ENCODE measurements around the gene SYNC. TPM values are rescaled to one million over a fixed set of nuclear protein-coding genes. Genes with fewer than 3 reads are reported as not detected.

Gene SYNC
- total RNA-seq (2014; rRNA removed) (6.6 and 10.0 TPM in 2 replicates), Bru-seq, nascent RNA (percentile 48 among the genes with signal in this experiment), BruChase-seq, experiment 1, labeled RNA remaining after a 6-hour chase (percentile 58 among the genes with signal in this experiment), BruChase-seq, experiment 2, labeled RNA remaining after a 2-hour chase (percentile 48 among the genes with signal in this experiment)
- long read RNA-seq, transcript SYNC-202 (5 exons, 3,398 nt): major isoform, 11 of 105 reads
- long read RNA-seq, transcript SYNC-201 (4 exons, 1,824 nt): major isoform, 11 of 105 reads
- long read RNA-seq, partial matches to known transcripts: 3 of 105 reads
- long read RNA-seq, other reads (novel, unspliced or antisense): 80 of 105 reads

GRCh38 chr1:32702599-32703478, at the start of gene SYNC:
TSS of gene SYNC (minus strand) at chr1:32702770. CDS start at chr1:32702660, 110 bp downstream.
- H3K9ac ChIP-seq (ENCODE audit: low read length): peak within 1 kb of the TSS; percentile 78

GRCh38 chr1:32749771-32750170, 47.2 kb upstream of the SYNC start:
- ATAC-seq (no peak), DNase-seq (no peak)
- Histone ChIP-seq H3K9me3 (ENCODE audit: low read length) (no peaks in the 10 kb centered on the region), H3K79me2 (ENCODE audit: low read length) (peaks cover 75% of the 10 kb centered on the region), H3K27me3 (ENCODE audit: low read length) (no peaks in the 10 kb centered on the region), H3K4me3 (ENCODE audit: low read length) (no peak overlapping the region), H2AFZ (ENCODE audit: low read length) (no peak overlapping the region), H3F3A (ENCODE audit: low read length, unreplicated experiment) (no peaks in the 10 kb centered on the region), H3K27ac (ENCODE audit: low read length) (no peak overlapping the region), H3K4me2 (ENCODE audit: low read length) (no peak overlapping the region), H3K9me2 (replicated peaks; ENCODE audit: low read length) (no peaks in the 10 kb centered on the region), H3K36me3 (ENCODE audit: low read depth, low read length) (peaks cover 4% of the 10 kb centered on the region; the same call in 1 of the 2 replicates), H4K20me1 (ENCODE audit: low read length) (0 out of 2 replicates have a peak, but pooled peaks cover 3% of the 10 kb centered on the region), H3K9ac (ENCODE audit: low read length) (no peak overlapping the region), H3K4me1 (ENCODE audit: insufficient read depth, low read length) (peaks cover 3% of the 10 kb centered on the region; the same call in 1 of the 2 replicates)
- ChIA-PET POLR2A (ENCODE audit: unreplicated experiment) (no interaction called here), CTCF (no interaction called here)
- TF ChIP-seq EZH2phosphoT487 (IDR thresholded peaks at IDR 0.05; ENCODE audit: borderline replicate concordance, low read length): no peak
- TF ChIP-seq CTCF (conservative IDR thresholded peaks at IDR 0.05; ENCODE audit: low read depth, low read length): 0 out of 2 replicates have a peak, but pooled peaks have one; percentile 16
- TF ChIP-seq EZH2 (IDR thresholded peaks at IDR 0.05; ENCODE audit: low read length, unreplicated experiment): no peak
- BruUV-seq (replicated peaks): no TSS peak
- intact Hi-C loops (cut with micrococcal nuclease): no loop called here

More at GRCh38 chr1:32702599-32703478, at the start of gene SYNC:
- Histone ChIP-seq H3K36me3 (ENCODE audit: low read depth, low read length) (no peaks in the 10 kb centered on the region), H4K20me1 (ENCODE audit: low read length) (no peaks in the 10 kb centered on the region), H3K9me2 (replicated peaks; ENCODE audit: low read length) (no peaks in the 10 kb centered on the region), H3K27me3 (ENCODE audit: low read length) (no peaks in the 10 kb centered on the region), H3K4me3 (ENCODE audit: low read length) (peak within 1 kb of the TSS; percentile 92), H3K4me2 (ENCODE audit: low read length) (peak within 1 kb of the TSS; percentile 100), H3K4me1 (ENCODE audit: insufficient read depth, low read length) (peaks cover 18% of the 10 kb centered on the region), H3F3A (ENCODE audit: low read length, unreplicated experiment) (no peaks in the 10 kb centered on the region), H3K27ac (ENCODE audit: low read length) (peak within 1 kb of the TSS; percentile 46), H3K79me2 (ENCODE audit: low read length) (no peaks in the 10 kb centered on the region), H2AFZ (ENCODE audit: low read length) (peak within 1 kb of the TSS; percentile 100), H3K9me3 (ENCODE audit: low read length) (no peaks in the 10 kb centered on the region)
- no TSS peak for BruUV-seq (replicated peaks)
- no peak for TF ChIP-seq EZH2phosphoT487 (IDR thresholded peaks at IDR 0.05; ENCODE audit: borderline replicate concordance, low read length)
- no peak for TF ChIP-seq EZH2 (IDR thresholded peaks at IDR 0.05; ENCODE audit: low read length, unreplicated experiment)
- no peak for TF ChIP-seq CTCF (conservative IDR thresholded peaks at IDR 0.05; ENCODE audit: low read depth, low read length)
- DNase-seq: peak; percentile 61
- CTCF ChIA-PET: no interaction called here
- intact Hi-C loops (cut with micrococcal nuclease): no loop called here
- peak; percentile 76 for ATAC-seq
- POLR2A ChIA-PET (ENCODE audit: unreplicated experiment): no interaction called here

Measured in PC-3 (cell line).